T-helper 1 cell treated with Interleukin-12 subunit alpha and Interleukin-12 subunit beta and Interleukin-4 antibody, amounts not matched to agents 30 μg/mL and 1 μg/mL, for 36 hours (primary cell): Measurements from ENCODE around the gene CYP2D6.
A peak's percentile ranks its signal among the peaks of the same experiment; 100 is the strongest.

Experiments
- H3K27ac Mint-ChIP-seq: one replicate; pipeline ENCODE4 v1.8.0; 2021; ENCODE audit warnings: mild to moderate bottlenecking, mixed read lengths
- H3K27me3 Mint-ChIP-seq: one replicate; pipeline ENCODE4 v1.8.0; 2021; ENCODE audit warnings: low read depth, mixed read lengths
- H3K36me3 Mint-ChIP-seq: one replicate; pipeline ENCODE4 v1.8.0; 2021; ENCODE audit warnings: low read depth, mixed read lengths
- H3K4me1 Mint-ChIP-seq: one replicate; pipeline ENCODE4 v1.8.0; 2021; ENCODE audit warnings: low read depth, mixed read lengths
- H3K4me3 Mint-ChIP-seq: one replicate; pipeline ENCODE4 v1.8.0; 2021; ENCODE audit warnings: mild to moderate bottlenecking, moderate library complexity, mixed read lengths
- H3K9me3 Mint-ChIP-seq: one replicate; pipeline ENCODE4 v1.8.0; 2021; ENCODE audit warnings: mixed read lengths

CYP2D6 gene

GRCh38 chr22:42164901-42165300 is 34.3 kb upstream of the CYP2D6 start:
- Mint-ChIP-seq H3K4me3 (no peak overlapping the region), H3K4me1 (peaks cover 8% of the 10 kb centered on the region), H3K9me3 (no peaks in the 10 kb centered on the region), H3K36me3 (peaks cover 16% of the 10 kb centered on the region), H3K27ac (no peak overlapping the region), H3K27me3 (no peaks in the 10 kb centered on the region)

GRCh38 chr22:42163515-42163914 is 32.9 kb upstream of the CYP2D6 start:
- Mint-ChIP-seq H3K36me3 (peaks cover 11% of the 10 kb centered on the region), H3K9me3 (no peaks in the 10 kb centered on the region), H3K27ac (no peak overlapping the region), H3K4me1 (peaks cover 2% of the 10 kb centered on the region), H3K27me3 (no peaks in the 10 kb centered on the region), H3K4me3 (no peak overlapping the region)

- Mint-ChIP-seq H3K4me1 (peaks cover 2% of the 10 kb centered on the region), H3K36me3 (peaks cover 14% of the 10 kb centered on the region), H3K27ac (no peak overlapping the region), H3K9me3 (no peaks in the 10 kb centered on the region), H3K4me3 (no peak overlapping the region), H3K27me3 (no peaks in the 10 kb centered on the region)
Observed at GRCh38 chr22:42162728-42163489, 32.3 kb upstream of the CYP2D6 start.

GRCh38 chr22:42160830-42161696 is 30.5 kb upstream of the CYP2D6 start:
- no peaks in the 10 kb centered on the region for H3K27me3 Mint-ChIP-seq
- peaks cover 2% of the 10 kb centered on the region for H3K4me1 Mint-ChIP-seq
- no peak overlapping the region for H3K4me3 Mint-ChIP-seq
- H3K27ac Mint-ChIP-seq = no peak overlapping the region
- H3K9me3 Mint-ChIP-seq = no peaks in the 10 kb centered on the region
- peaks cover 13% of the 10 kb centered on the region for H3K36me3 Mint-ChIP-seq

GRCh38 chr22:42160251-42160650 is 29.6 kb upstream of the CYP2D6 start:
- Mint-ChIP-seq H3K4me1 (peaks cover 2% of the 10 kb centered on the region), H3K27me3 (no peaks in the 10 kb centered on the region), H3K4me3 (no peak overlapping the region), H3K9me3 (no peaks in the 10 kb centered on the region), H3K27ac (no peak overlapping the region), H3K36me3 (peaks cover 14% of the 10 kb centered on the region)

GRCh38 chr22:42158456-42159132 is 28.0 kb upstream of the CYP2D6 start:
- no peaks in the 10 kb centered on the region for H3K9me3 Mint-ChIP-seq
- no peak overlapping the region for H3K27ac Mint-ChIP-seq
- H3K27me3 Mint-ChIP-seq = no peaks in the 10 kb centered on the region
- H3K36me3 Mint-ChIP-seq = peaks cover 15% of the 10 kb centered on the region
- no peak overlapping the region for H3K4me3 Mint-ChIP-seq
- peaks cover 2% of the 10 kb centered on the region for H3K4me1 Mint-ChIP-seq

GRCh38 chr22:42156598-42156997 is 26.0 kb upstream of the CYP2D6 start:
- Mint-ChIP-seq H3K4me3 (no peak overlapping the region), H3K27me3 (no peaks in the 10 kb centered on the region), H3K9me3 (no peaks in the 10 kb centered on the region), H3K4me1 (no peaks in the 10 kb centered on the region), H3K27ac (no peak overlapping the region), H3K36me3 (peaks cover 15% of the 10 kb centered on the region)

- H3K27me3 Mint-ChIP-seq = no peaks in the 10 kb centered on the region
- no peaks in the 10 kb centered on the region for H3K9me3 Mint-ChIP-seq
- H3K36me3 Mint-ChIP-seq = peaks cover 15% of the 10 kb centered on the region
- H3K4me1 Mint-ChIP-seq = no peaks in the 10 kb centered on the region
- H3K4me3 Mint-ChIP-seq = no peak overlapping the region
- no peak overlapping the region for H3K27ac Mint-ChIP-seq
Observed at GRCh38 chr22:42156121-42156520, 25.5 kb upstream of the CYP2D6 start.

GRCh38 chr22:42155053-42155543 is 24.5 kb upstream of the CYP2D6 start:
- H3K27ac Mint-ChIP-seq = no peak overlapping the region
- H3K27me3 Mint-ChIP-seq = no peaks in the 10 kb centered on the region
- H3K9me3 Mint-ChIP-seq = no peaks in the 10 kb centered on the region
- H3K36me3 Mint-ChIP-seq = peaks cover 15% of the 10 kb centered on the region
- no peak overlapping the region for H3K4me3 Mint-ChIP-seq
- no peaks in the 10 kb centered on the region for H3K4me1 Mint-ChIP-seq

GRCh38 chr22:42154293-42155052 is 23.9 kb upstream of the CYP2D6 start:
- peaks cover 15% of the 10 kb centered on the region for H3K36me3 Mint-ChIP-seq
- no peaks in the 10 kb centered on the region for H3K27me3 Mint-ChIP-seq
- H3K27ac Mint-ChIP-seq = peak overlapping the region; percentile 49
- no peaks in the 10 kb centered on the region for H3K9me3 Mint-ChIP-seq
- no peaks in the 10 kb centered on the region for H3K4me1 Mint-ChIP-seq
- no peak overlapping the region for H3K4me3 Mint-ChIP-seq

- H3K27me3 Mint-ChIP-seq = no peaks in the 10 kb centered on the region
- H3K4me3 Mint-ChIP-seq = no peak overlapping the region
- no peak overlapping the region for H3K27ac Mint-ChIP-seq
- no peaks in the 10 kb centered on the region for H3K4me1 Mint-ChIP-seq
- H3K9me3 Mint-ChIP-seq = no peaks in the 10 kb centered on the region
- H3K36me3 Mint-ChIP-seq = peaks cover 14% of the 10 kb centered on the region
Observed at GRCh38 chr22:42152661-42153270, 22.2 kb upstream of the CYP2D6 start.

- Mint-ChIP-seq H3K27me3 (no peaks in the 10 kb centered on the region), H3K36me3 (peaks cover 16% of the 10 kb centered on the region), H3K4me1 (no peaks in the 10 kb centered on the region), H3K4me3 (no peak overlapping the region), H3K9me3 (no peaks in the 10 kb centered on the region), H3K27ac (no peak overlapping the region)
Observed at GRCh38 chr22:42151924-42152635, 21.5 kb upstream of the CYP2D6 start.
